GM23338 (cell line): ENCODE results near the gene NRCAM. TPM values are rescaled to one million over a fixed set of nuclear protein-coding genes. Genes with fewer than 3 reads are reported as not detected.

Source experiments
- ATAC-seq: fragments of 200-7000 bp; cut with Tn5 transposase; 3 replicates; pipeline ENCODE4 v1.9.1; 2020
- DNase-seq: peaks from one replicate; pipeline ENCODE4 v3.0.0-alpha.2; 2015; ENCODE audit warnings: low spot score
- H2AFZ ChIP-seq: fragments of 200-600 bp; sonication (generic); 2 replicates; pipeline ENCODE4 v1.8.0; 2016; ENCODE audit warnings: antibody characterized with exemption, mild to moderate bottlenecking, moderate library complexity
- H3F3A ChIP-seq: fragments of 200-600 bp; sonication (generic); replicated peaks from 2 replicates; pipeline ENCODE4 v1.8.0; 2017; ENCODE audit warnings: antibody characterized with exemption, mixed run types, low read depth
- H3K27ac ChIP-seq: fragments of 200-600 bp; sonication (generic); 2 replicates; pipeline ENCODE4 v1.6.1; 2016; ENCODE audit warnings: low read depth
- H3K27me3 ChIP-seq: fragments of 200-600 bp; sonication (generic); 2 replicates; pipeline ENCODE4 v1.8.0; 2016; ENCODE audit warnings: mild to moderate bottlenecking, mixed run types, moderate library complexity; ENCODE audit not compliant: insufficient read depth
- H3K36me3 ChIP-seq: fragments of 200-600 bp; sonication (generic); 2 replicates; pipeline ENCODE4 v1.8.0; 2016; ENCODE audit warnings: mild to moderate bottlenecking; ENCODE audit not compliant: insufficient read depth
- H3K4me1 ChIP-seq: fragments of 200-600 bp; sonication (generic); 2 replicates; pipeline ENCODE4 v1.8.0; 2016; ENCODE audit warnings: mild to moderate bottlenecking, moderate library complexity; ENCODE audit not compliant: insufficient read depth
- H3K4me2 ChIP-seq: fragments of 200-600 bp; sonication (generic); 2 replicates; pipeline ENCODE4 v1.7.1; 2017; ENCODE audit warnings: mixed run types
- H3K4me3 ChIP-seq: fragments of 200-600 bp; sonication (generic); 2 replicates; pipeline ENCODE4 v1.6.1; 2016; ENCODE audit warnings: mixed run types
- H3K79me2 ChIP-seq: fragments of 200-600 bp; sonication (generic); replicated peaks from 2 replicates; pipeline ENCODE4 v1.8.0; 2017; ENCODE audit warnings: mild to moderate bottlenecking; ENCODE audit not compliant: insufficient read depth
- H3K9me2 ChIP-seq: fragments of 200-600 bp; sonication (generic); 2 replicates; pipeline ENCODE4 v1.8.0; 2017; ENCODE audit not compliant: insufficient read depth
- H4K20me1 ChIP-seq: fragments of 200-600 bp; sonication (generic); replicated peaks from 2 replicates; pipeline ENCODE4 v1.8.0; 2017; ENCODE audit warnings: mild to moderate bottlenecking; ENCODE audit not compliant: insufficient read depth
- H3K27ac Mint-ChIP-seq: 2 replicates; pipeline ENCODE4 v1.8.0; 2020; ENCODE audit warnings: inconsistent platforms, mild to moderate bottlenecking, moderate library complexity, mixed read lengths
- H3K27me3 Mint-ChIP-seq: 3 replicates; pipeline ENCODE4 v1.8.0; 2022; ENCODE audit warnings: low read depth, mild to moderate bottlenecking, moderate library complexity, mixed read lengths, inconsistent platforms; ENCODE audit not compliant: insufficient read depth, poor library complexity
- H3K36me3 Mint-ChIP-seq: 3 replicates; pipeline ENCODE4 v1.8.0; 2021; ENCODE audit warnings: low read depth, mild to moderate bottlenecking, inconsistent platforms, moderate library complexity, mixed read lengths
- H3K4me1 Mint-ChIP-seq: 3 replicates; pipeline ENCODE4 v1.8.0; 2020; ENCODE audit warnings: mild to moderate bottlenecking, inconsistent platforms, mixed read lengths
- H3K4me3 Mint-ChIP-seq: 3 replicates; pipeline ENCODE4 v1.8.0; 2021; ENCODE audit warnings: moderate library complexity, mild to moderate bottlenecking, inconsistent platforms, mixed read lengths
- H3K9me3 Mint-ChIP-seq: 3 replicates; pipeline ENCODE4 v1.8.0; 2020; ENCODE audit warnings: moderate library complexity, mild to moderate bottlenecking, inconsistent platforms, mixed read lengths
- CREB1 ChIP-seq: fragments of 250-450 bp; sonication (Bioruptor Pico); IDR thresholded peaks from 2 replicates; pipeline ENCODE4 v1.5.0; 2020; ENCODE audit warnings: low read depth, mild to moderate bottlenecking, moderate library complexity
- JUNB ChIP-seq: IDR thresholded peaks from one replicate; pipeline ENCODE4 v1.6.1; 2016; ENCODE audit warnings: antibody characterized with exemption; ENCODE audit not compliant: unreplicated experiment
- ZNF462 ChIP-seq: fragments of 250-450 bp; sonication (Bioruptor Pico); IDR thresholded peaks from 2 replicates; pipeline ENCODE4 v1.5.0; 2020; ENCODE audit warnings: mild to moderate bottlenecking, moderate library complexity
- polyA plus RNA-seq: library from polyadenylated mRNA; unstranded; fragments of >200 nt; fragmentation: Nextera tagmentation; extraction: Ambion mirVana; gene quantifications from 2 replicates; pipeline ENCODE4 v1.2.1, GENCODE V29; 2016
- total RNA-seq: library from RNA; depleted of rRNA; stranded (reverse); fragments of >200 nt; shearing (Covaris generic); gene quantifications from 2 replicates; pipeline ENCODE4 v1.2.3, GENCODE V29; 2014

Gene NRCAM
- total and polyA plus RNA-seq, 2 experiments from 2014 or later: 2.5 to 6.8 TPM

GRCh38 chr7:108404509-108405420 is 51.5 kb downstream of the NRCAM start (continued):
- no peak for TF ChIP-seq ZNF462

DNA sequence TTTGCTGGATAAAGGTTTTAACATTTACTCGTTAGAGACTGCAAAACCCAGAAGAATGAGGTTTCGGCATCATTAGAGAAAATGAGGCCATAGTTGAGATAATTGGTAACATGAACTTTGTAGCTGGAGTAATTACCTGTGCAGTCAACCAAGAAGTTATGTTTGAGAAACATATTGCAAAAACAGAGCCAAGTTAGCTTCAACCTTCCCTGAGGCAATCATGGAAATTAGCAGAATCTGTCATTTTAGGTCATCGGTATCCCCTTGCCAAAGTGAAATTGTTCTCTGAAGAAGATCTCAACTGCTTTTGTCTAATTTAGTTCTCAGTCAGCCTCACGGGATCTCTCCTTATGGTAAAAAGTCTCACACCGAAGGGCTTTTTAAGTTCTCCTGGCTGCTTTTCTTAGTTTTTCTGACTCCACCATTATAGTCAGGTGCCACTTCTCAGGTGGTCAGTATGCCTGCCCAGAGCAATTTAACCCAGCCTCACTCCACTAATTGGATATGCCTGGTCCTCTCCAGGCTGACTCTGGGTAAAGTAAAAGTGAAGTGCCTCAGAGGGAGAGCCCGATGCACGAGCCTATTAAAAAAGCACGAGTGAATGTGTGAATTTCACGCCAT is 52.5 kb downstream of the NRCAM start:
- Histone ChIP-seq H2AFZ (no peak overlapping the region), H3K36me3 (no peaks in the 10 kb centered on the region), H3K79me2 (no peaks in the 10 kb centered on the region), H3K4me2 (no peak overlapping the region), H3F3A (no peaks in the 10 kb centered on the region), H3K4me3 (no peak overlapping the region), H3K4me1 (no peaks in the 10 kb centered on the region), H3K27ac (no peak overlapping the region), H3K9me2 (no peaks in the 10 kb centered on the region), H4K20me1 (no peaks in the 10 kb centered on the region), H3K27me3 (no peaks in the 10 kb centered on the region)
- H3K27me3 Mint-ChIP-seq: peaks cover 2% of the 10 kb centered on the region
- ATAC-seq (no peak), DNase-seq (no peak)
- H3K4me1 Mint-ChIP-seq: no peaks in the 10 kb centered on the region
- TF ChIP-seq JUNB: no peak
- no peak for TF ChIP-seq CREB1 (CRISPR knock-in tag)
- no peak overlapping the region for H3K27ac Mint-ChIP-seq
- no peak overlapping the region for H3K4me3 Mint-ChIP-seq
- no peaks in the 10 kb centered on the region for H3K36me3 Mint-ChIP-seq
- no peaks in the 10 kb centered on the region for H3K9me3 Mint-ChIP-seq
